CD14-positive monocyte (primary cell): ENCODE data around the gene LBX1. TPM values are rescaled to one million over a fixed set of nuclear protein-coding genes. Genes with fewer than 3 reads are reported as not detected.

Source experiments
- DNase-seq, 3 donors: peaks; one replicate each; pipeline ENCODE4 v3.0.0-alpha.2; 2011 to 2022
- H2AFZ ChIP-seq: 2 replicates; pipeline ENCODE4 v1.6.0; 2012; ENCODE audit warnings: mild to moderate bottlenecking, low read depth, low read length, inconsistent platforms; ENCODE audit not compliant: insufficient read depth, poor library complexity, severe bottlenecking
- H3K27ac ChIP-seq, 2 donors: 1 replicate in 1 of 2; 2 replicates in 1 of 2; pipeline ENCODE4 v1.5.1; 2012 to 2013; ENCODE audit warnings: low read length in 2 of 2, control low read depth in 1 of 2, inconsistent platforms in 1 of 2, low read depth in 1 of 2, mild to moderate bottlenecking in 1 of 2
- H3K27me3 ChIP-seq, 2 donors: one replicate each; pipeline versions ENCODE4 v1.6.0 to v1.6.1; 2011 to 2013; ENCODE audit warnings: low read length in 2 of 2; ENCODE audit not compliant: control insufficient read depth in 2 of 2, insufficient read depth in 2 of 2
- H3K36me3 ChIP-seq, 2 donors: replicated peaks in 1 of 2; 1 replicate in 1 of 2; 2 replicates in 1 of 2; pipeline versions ENCODE4 v1.5.1 to v1.6.1; 2012 to 2013; ENCODE audit warnings: low read length in 2 of 2, control low read depth in 1 of 2, inconsistent platforms in 1 of 2, mild to moderate bottlenecking in 1 of 2; ENCODE audit not compliant: insufficient read depth in 2 of 2, control insufficient read depth in 1 of 2
- H3K4me1 ChIP-seq, 2 donors: 1 replicate in 1 of 2; 2 replicates in 1 of 2; pipeline versions ENCODE4 v1.5.1 to v1.6.1; 2012 to 2013; ENCODE audit warnings: low read length in 2 of 2, control low read depth in 1 of 2, inconsistent platforms in 1 of 2, mild to moderate bottlenecking in 1 of 2, moderate library complexity in 1 of 2; ENCODE audit not compliant: insufficient read depth in 2 of 2, control insufficient read depth in 1 of 2
- H3K4me2 ChIP-seq: replicated peaks from 2 replicates; pipeline ENCODE3; 2012; ENCODE audit warnings: low read length, moderate library complexity, mild to moderate bottlenecking; ENCODE audit not compliant: poor library complexity, severe bottlenecking; ENCODE audit errors: extremely low read depth
- H3K4me3 ChIP-seq, 3 experiments: fragments of 200-600 bp in 1 of 3; sonication (generic) in 1 of 3; replicated peaks in 1 of 3; 1 replicate in 2 of 3; 2 replicates in 1 of 3; pipeline ENCODE4 v1.5.1; 2011 to 2013; ENCODE audit warnings: low read length in 3 of 3, mild to moderate bottlenecking in 3 of 3, control low read depth in 2 of 3, low read depth in 2 of 3, inconsistent platforms in 1 of 3, moderate library complexity in 1 of 3
- H3K79me2 ChIP-seq: 2 replicates; pipeline ENCODE4 v1.6.0; 2012; ENCODE audit warnings: mild to moderate bottlenecking, control low read depth, inconsistent platforms, low read length, moderate library complexity; ENCODE audit not compliant: insufficient read depth
- H3K9ac ChIP-seq: 2 replicates; pipeline ENCODE4 v1.6.0; 2017; ENCODE audit warnings: low read length, mild to moderate bottlenecking; ENCODE audit not compliant: insufficient read depth, poor library complexity, severe bottlenecking
- H3K9me3 ChIP-seq, 2 donors: replicated peaks in 1 of 2; 1 replicate in 1 of 2; 2 replicates in 1 of 2; pipeline versions ENCODE4 v1.5.1 to v1.6.1; 2012 to 2013; ENCODE audit warnings: low read length in 2 of 2, control low read depth in 1 of 2; ENCODE audit not compliant: control insufficient read depth in 1 of 2, insufficient read depth in 1 of 2
- H4K20me1 ChIP-seq: 2 replicates; pipeline ENCODE4 v1.6.0; 2012; ENCODE audit warnings: mild to moderate bottlenecking, low read length, control low read depth, moderate library complexity; ENCODE audit not compliant: insufficient read depth
- H3K27ac Mint-ChIP-seq, 7 donors: one replicate each; pipeline ENCODE4 v1.8.0; 2020; ENCODE audit warnings: mild to moderate bottlenecking in 7 of 7, mixed read lengths in 7 of 7, moderate library complexity in 6 of 7, inconsistent platforms in 2 of 7
- H3K27me3 Mint-ChIP-seq, 3 donors: one replicate each; pipeline ENCODE4 v1.8.0; 2021 to 2022; ENCODE audit warnings: low read depth in 3 of 3, mild to moderate bottlenecking in 3 of 3, mixed read lengths in 3 of 3, moderate library complexity in 3 of 3, inconsistent platforms in 1 of 3
- H3K36me3 Mint-ChIP-seq, 2 donors: one replicate each; pipeline ENCODE4 v1.8.0; 2020; ENCODE audit warnings: mixed read lengths in 2 of 2, inconsistent platforms in 1 of 2, mild to moderate bottlenecking in 1 of 2
- H3K4me1 Mint-ChIP-seq: one replicate; pipeline ENCODE4 v1.8.0; 2020; ENCODE audit warnings: mild to moderate bottlenecking, mixed read lengths
- H3K4me3 Mint-ChIP-seq, 2 donors: one replicate each; pipeline ENCODE4 v1.8.0; 2020; ENCODE audit warnings: mild to moderate bottlenecking in 2 of 2, mixed read lengths in 2 of 2, moderate library complexity in 1 of 2
- H3K9me3 Mint-ChIP-seq, 7 donors: one replicate each; pipeline ENCODE4 v1.8.0; 2020 to 2022; ENCODE audit warnings: mixed read lengths in 7 of 7, mild to moderate bottlenecking in 6 of 7, moderate library complexity in 6 of 7, inconsistent platforms in 2 of 7
- CTCF ChIP-seq: fragments of 200-600 bp; IDR thresholded peaks from one replicate; pipeline ENCODE4 v1.8.0; 2022; ENCODE audit warnings: antibody characterized with exemption, mild to moderate bottlenecking
- WGBS: methylation state at CpG from one replicate; pipeline ENCODE4 v1.1.5; 2013; ENCODE audit warnings: missing lambda C conversion rate; ENCODE audit not compliant: insufficient coverage; 5-methylcytosine and 5-hydroxymethylcytosine counted together
- intact Hi-C, 2 donors: fragments of 100-400 bp; cut with micrococcal nuclease; formaldehyde crosslinking; loops; one replicate each; pipeline versions ENCODE4 v1.15.0 to v1.15.1; 2023
- polyA plus RNA-seq, 3 donors: library from polyadenylated mRNA; depleted of rRNA in 1 of 3; unstranded in 2 of 3; stranded (reverse) in 1 of 3; fragments of 300-500 nt in 2 of 3; fragments of >200 nt in 1 of 3; fragmentation: Illumina TruSeq in 2 of 3; gene quantifications; 1 replicate in 2 of 3; 2 replicates in 1 of 3; pipeline ENCODE4 v1.2.3, GENCODE V29; 2012 to 2021

LBX1 gene
- polyA plus RNA-seq, 3 donors, result not detected

- no peak for TF ChIP-seq CTCF
- WGBS, result 5% methylated on average over 38 of the region's 43 CpGs
- Mint-ChIP-seq H3K4me3 (peak overlapping the region; percentile 31 to 77), H3K4me1 (peaks cover 35% of the 10 kb centered on the region), H3K27ac (peak overlapping the region in 1 of 7 donors; percentile 41), H3K27me3 (peaks cover 78 to 98% (median 89%) of the 10 kb centered on the region in 3 donors), H3K9me3 (peaks cover 0 to 42% (median 19%) of the 10 kb centered on the region in 7 donors), H3K36me3 (peaks cover 6 to 10% of the 10 kb centered on the region in 2 donors)
- no peak overlapping the region for H2AFZ ChIP-seq
- no peaks in the 10 kb centered on the region for H3K79me2 ChIP-seq
- no peaks in the 10 kb centered on the region for H3K36me3 ChIP-seq
- DNase-seq, result no peak
- H3K9ac ChIP-seq, result no peak overlapping the region
- peaks cover 78 to 90% of the 10 kb centered on the region in 2 donors for H3K27me3 ChIP-seq
- H4K20me1 ChIP-seq, result no peaks in the 10 kb centered on the region
- intact Hi-C loops, result no loop called here
- peak overlapping the region in 1 of 3 experiments; percentile 43 for H3K4me3 ChIP-seq
- peaks cover 15 to 21% of the 10 kb centered on the region in 2 donors for H3K4me1 ChIP-seq
- peaks cover 2 to 55% of the 10 kb centered on the region in 2 donors for H3K9me3 ChIP-seq
- H3K4me2 ChIP-seq, result peak overlapping the region; percentile 53
- no peak overlapping the region for H3K27ac ChIP-seq
These were observed 1.7 kb downstream of the LBX1 start for GRCh38 chr10:101227429-101228152.

GRCh38 chr10:101226491-101227428 is 2.5 kb downstream of the LBX1 start:
- DNase-seq, result no peak
- H3K4me3 Mint-ChIP-seq, result peak overlapping the region; percentile 64 to 88
- H3K27me3 Mint-ChIP-seq, result peaks cover 78 to 98% (median 89%) of the 10 kb centered on the region in 3 donors
- Histone ChIP-seq H3K4me2 (peak overlapping the region; percentile 53), H4K20me1 (no peaks in the 10 kb centered on the region), H2AFZ (no peak overlapping the region), H3K4me1 (peaks cover 17 to 24% of the 10 kb centered on the region in 2 donors), H3K79me2 (no peaks in the 10 kb centered on the region), H3K27me3 (peaks cover 77 to 90% of the 10 kb centered on the region in 2 donors), H3K27ac (no peak overlapping the region), H3K9ac (no peak overlapping the region), H3K9me3 (peaks cover 2 to 51% of the 10 kb centered on the region in 2 donors), H3K36me3 (no peaks in the 10 kb centered on the region), H3K4me3 (peak overlapping the region in 1 of 3 experiments; percentile 43)
- intact Hi-C loops, result no loop called here
- peaks cover 36% of the 10 kb centered on the region for H3K4me1 Mint-ChIP-seq
- peaks cover 6 to 12% of the 10 kb centered on the region in 2 donors for H3K36me3 Mint-ChIP-seq
- 5% methylated on average over 57 of the region's 67 CpGs for WGBS
- TF ChIP-seq CTCF, result no peak
- H3K27ac Mint-ChIP-seq, result no peak overlapping the region
- H3K9me3 Mint-ChIP-seq, result peaks cover 0 to 40% (median 19%) of the 10 kb centered on the region in 7 donors
